ENCODE measurements around the gene AFF3. TPM values are rescaled to one million over a fixed set of nuclear protein-coding genes. Genes with fewer than 3 reads are reported as not detected.

AFF3 gene
- total RNA-seq, 2 experiments from 2014 or later = 5.6 TPM

GRCh38 chr2:99691926-99692325 is 450.5 kb downstream of the AFF3 start:
- intact Hi-C loops (cut with DNase I, micrococcal nuclease) = no loop called here
- DNase-seq (no peak), ATAC-seq (no peak)
- Mint-ChIP-seq H3K27me3 (no peaks in the 10 kb centered on the region), H3K36me3 (ENCODE audit: low read depth) (no peaks in the 10 kb centered on the region), H3K4me1 (no peaks in the 10 kb centered on the region), H3K9me3 (ENCODE audit: low read depth) (no peaks in the 10 kb centered on the region), H3K27ac (no peak overlapping the region), H3K4me3 (no peak overlapping the region)
- ChIA-PET POLR2A (no interaction called here), CTCF (interaction anchor here (0.9 kb wide), 1 partner anchor 17 kb away, joined by 3 read pairs; no protein-coding TSS in a partner anchor)

GRCh38 chr2:99689145-99689742 is 453.1 kb downstream of the AFF3 start:
- intact Hi-C loops (cut with DNase I, micrococcal nuclease) = no loop called here
- CTCF ChIA-PET = no interaction called here
- ATAC-seq = no peak
- Mint-ChIP-seq H3K4me1 (no peaks in the 10 kb centered on the region), H3K36me3 (ENCODE audit: low read depth) (no peaks in the 10 kb centered on the region), H3K9me3 (ENCODE audit: low read depth) (no peaks in the 10 kb centered on the region), H3K4me3 (no peak overlapping the region), H3K27ac (no peak overlapping the region), H3K27me3 (no peaks in the 10 kb centered on the region)
- POLR2A ChIA-PET = no interaction called here
- DNase-seq = no peak

- H3K4me1 Mint-ChIP-seq = no peaks in the 10 kb centered on the region
- intact Hi-C loops (cut with DNase I, micrococcal nuclease) = no loop called here
- DNase-seq (no peak), ATAC-seq (no peak)
- H3K27me3 Mint-ChIP-seq = no peaks in the 10 kb centered on the region
- no peaks in the 10 kb centered on the region for H3K9me3 Mint-ChIP-seq (ENCODE audit: low read depth)
- H3K27ac Mint-ChIP-seq = no peak overlapping the region
- H3K36me3 Mint-ChIP-seq (ENCODE audit: low read depth) = no peaks in the 10 kb centered on the region
- ChIA-PET POLR2A (no interaction called here), CTCF (no interaction called here)
- no peak overlapping the region for H3K4me3 Mint-ChIP-seq
These were observed 453.7 kb downstream of the AFF3 start for GRCh38 chr2:99688699-99689098.

GRCh38 chr2:99682275-99683060 is 459.9 kb downstream of the AFF3 start:
- ChIA-PET CTCF (interaction anchor here (1.2 kb wide), 1 partner anchor 19 kb away, joined by 4 read pairs; no protein-coding TSS in a partner anchor), POLR2A (no interaction called here)
- intact Hi-C loops (cut with DNase I, micrococcal nuclease) = no loop called here
- ATAC-seq (no peak), DNase-seq (no peak)
- Mint-ChIP-seq H3K36me3 (ENCODE audit: low read depth) (no peaks in the 10 kb centered on the region), H3K4me3 (no peak overlapping the region), H3K27ac (no peak overlapping the region), H3K27me3 (no peaks in the 10 kb centered on the region), H3K9me3 (ENCODE audit: low read depth) (no peaks in the 10 kb centered on the region), H3K4me1 (no peaks in the 10 kb centered on the region)

GRCh38 chr2:99680946-99681345 is 461.4 kb downstream of the AFF3 start:
- CTCF ChIA-PET = interaction anchor here (0.7 kb wide), 1 partner anchor 31 kb away, joined by 3 read pairs; no protein-coding TSS in a partner anchor
- Mint-ChIP-seq H3K36me3 (ENCODE audit: low read depth) (no peaks in the 10 kb centered on the region), H3K9me3 (ENCODE audit: low read depth) (no peaks in the 10 kb centered on the region), H3K4me3 (no peak overlapping the region), H3K27ac (no peak overlapping the region), H3K27me3 (no peaks in the 10 kb centered on the region), H3K4me1 (no peaks in the 10 kb centered on the region)
- ATAC-seq = no peak
- intact Hi-C loops (cut with DNase I, micrococcal nuclease) = no loop called here
- DNase-seq = no peak
- POLR2A ChIA-PET = interaction anchor here (0.7 kb wide), 1 partner anchor 316 kb away, joined by 3 read pairs; no protein-coding TSS in a partner anchor

GRCh38 chr2:99679518-99679917 is 462.9 kb downstream of the AFF3 start:
- no peaks in the 10 kb centered on the region for H3K4me1 Mint-ChIP-seq
- H3K4me3 Mint-ChIP-seq = no peak overlapping the region
- intact Hi-C loops (cut with DNase I, micrococcal nuclease) = no loop called here
- no peak for DNase-seq
- H3K9me3 Mint-ChIP-seq (ENCODE audit: low read depth) = no peaks in the 10 kb centered on the region
- H3K27ac Mint-ChIP-seq = no peak overlapping the region
- no peaks in the 10 kb centered on the region for H3K27me3 Mint-ChIP-seq
- ATAC-seq = no peak
- ChIA-PET CTCF (no interaction called here), POLR2A (interaction anchor here (0.6 kb wide), 1 partner anchor 799 kb away, joined by 4 read pairs; no protein-coding TSS in a partner anchor)
- no peaks in the 10 kb centered on the region for H3K36me3 Mint-ChIP-seq (ENCODE audit: low read depth)

- H3K4me1 Mint-ChIP-seq = no peaks in the 10 kb centered on the region
- H3K36me3 Mint-ChIP-seq (ENCODE audit: low read depth) = no peaks in the 10 kb centered on the region
- H3K9me3 Mint-ChIP-seq (ENCODE audit: low read depth) = no peaks in the 10 kb centered on the region
- POLR2A ChIA-PET = no interaction called here
- DNase-seq (no peak), ATAC-seq (no peak)
- CTCF ChIA-PET = no interaction called here
- H3K27ac Mint-ChIP-seq = no peak overlapping the region
- H3K4me3 Mint-ChIP-seq = no peak overlapping the region
- intact Hi-C loops (cut with DNase I, micrococcal nuclease) = no loop called here
- no peaks in the 10 kb centered on the region for H3K27me3 Mint-ChIP-seq
These were observed 463.8 kb downstream of the AFF3 start for GRCh38 chr2:99678625-99679024.

GRCh38 chr2:99677814-99678213 is 464.6 kb downstream of the AFF3 start:
- ATAC-seq (no peak), DNase-seq (no peak)
- no peaks in the 10 kb centered on the region for H3K4me1 Mint-ChIP-seq
- no peaks in the 10 kb centered on the region for H3K9me3 Mint-ChIP-seq (ENCODE audit: low read depth)
- ChIA-PET CTCF (no interaction called here), POLR2A (no interaction called here)
- H3K27ac Mint-ChIP-seq = no peak overlapping the region
- intact Hi-C loops (cut with DNase I, micrococcal nuclease) = no loop called here
- no peaks in the 10 kb centered on the region for H3K27me3 Mint-ChIP-seq
- no peaks in the 10 kb centered on the region for H3K36me3 Mint-ChIP-seq (ENCODE audit: low read depth)
- H3K4me3 Mint-ChIP-seq = no peak overlapping the region

GRCh38 chr2:99675130-99675661 is 467.2 kb downstream of the AFF3 start:
- Mint-ChIP-seq H3K27me3 (no peaks in the 10 kb centered on the region), H3K27ac (no peak overlapping the region), H3K4me3 (no peak overlapping the region), H3K4me1 (no peaks in the 10 kb centered on the region), H3K9me3 (ENCODE audit: low read depth) (no peaks in the 10 kb centered on the region), H3K36me3 (ENCODE audit: low read depth) (peaks cover 2% of the 10 kb centered on the region)
- POLR2A ChIA-PET = no interaction called here
- intact Hi-C loops (cut with DNase I, micrococcal nuclease) = no loop called here
- DNase-seq (no peak), ATAC-seq (no peak)
- CTCF ChIA-PET = no interaction called here

GRCh38 chr2:99674090-99674489 is 468.3 kb downstream of the AFF3 start:
- ATAC-seq = no peak
- no peak overlapping the region for H3K27ac Mint-ChIP-seq
- H3K36me3 Mint-ChIP-seq (ENCODE audit: low read depth) = peaks cover 5% of the 10 kb centered on the region
- intact Hi-C loops (cut with DNase I, micrococcal nuclease) = no loop called here
- peaks cover 1% of the 10 kb centered on the region for H3K9me3 Mint-ChIP-seq (ENCODE audit: low read depth)
- CTCF ChIA-PET = no interaction called here
- DNase-seq = no peak
- POLR2A ChIA-PET = no interaction called here
- H3K4me3 Mint-ChIP-seq = no peak overlapping the region
- no peaks in the 10 kb centered on the region for H3K27me3 Mint-ChIP-seq
- H3K4me1 Mint-ChIP-seq = no peaks in the 10 kb centered on the region

- no peak overlapping the region for H3K27ac Mint-ChIP-seq
- CTCF ChIA-PET = interaction anchor here (0.8 kb wide), 1 partner anchor 1329 kb away, joined by 5 read pairs; no protein-coding TSS in a partner anchor
- H3K27me3 Mint-ChIP-seq = no peaks in the 10 kb centered on the region
These were observed 469.5 kb downstream of the AFF3 start for GRCh38 chr2:99672766-99673350.

More at GRCh38 chr2:99672766-99673350, 469.5 kb downstream of the AFF3 start:
- no peaks in the 10 kb centered on the region for H3K4me1 Mint-ChIP-seq
- POLR2A ChIA-PET = no interaction called here
- no peak for ATAC-seq
- intact Hi-C loops (cut with DNase I, micrococcal nuclease) = no loop called here
- no peak overlapping the region for H3K4me3 Mint-ChIP-seq
- peaks cover 3% of the 10 kb centered on the region for H3K9me3 Mint-ChIP-seq (ENCODE audit: low read depth)
- DNase-seq = no peak
- H3K36me3 Mint-ChIP-seq (ENCODE audit: low read depth) = peaks cover 6% of the 10 kb centered on the region

Data from activated CD4-positive, alpha-beta T cell treated with anti-CD3 and anti-CD28 coated beads for 36 hours (primary cell).